SK-N-MC (cell line): ENCODE measurements around the gene MRPS34.

ENCODE experiments used
- EZH2 ChIP-seq: fragments of 200-600 bp; sonication (generic); IDR thresholded peaks from one replicate; pipeline ENCODE4 v1.6.1; 2017; ENCODE audit warnings: antibody characterized with exemption
- FOXP2 ChIP-seq: optimal IDR thresholded peaks from 2 replicates; pipeline ENCODE3; 2011; ENCODE audit warnings: mild to moderate bottlenecking, moderate library complexity; ENCODE audit not compliant: insufficient read depth; ENCODE audit errors: extremely low read length, control extremely low read depth
- POLR2AphosphoS5 ChIP-seq: IDR thresholded peaks from 2 replicates; pipeline ENCODE4 v1.6.1; 2012; ENCODE audit warnings: mild to moderate bottlenecking, low read depth, low read length, borderline replicate concordance

GRCh38 chr16:1757714-1758461 is 15.0 kb downstream of the MRPS34 start:
- TF ChIP-seq EZH2: no peak
- no peak for TF ChIP-seq POLR2AphosphoS5
- no peak for TF ChIP-seq FOXP2
